Gastrocnemius medialis (tissue), 4 donors: Measurements from ENCODE around the gene STAP1. TPM values are rescaled to one million over a fixed set of nuclear protein-coding genes. Genes with fewer than 3 reads are reported as not detected.
"Not testable (repeated sequence)": the region's sequence is repeated elsewhere in the genome, so short reads cannot be mapped to it uniquely, and the experiment has no call there.

Experiments used
- ATAC-seq, 2 donors: fragments of 150-250 bp; one replicate each; pipeline ENCODE4 v1.9.1; 2016
- DNase-seq, 2 donors: peaks; one replicate each; pipeline ENCODE4 v3.0.0-alpha.2; 2019
- H3K27ac ChIP-seq, 4 donors: fragments of 200-600 bp; sonication (generic); 1 replicate in 1 of 4; 2 replicates in 3 of 4; pipeline ENCODE4 v1.5.1; 2016 to 2018; ENCODE audit warnings: mild to moderate bottlenecking in 2 of 4, moderate library complexity in 1 of 4
- H3K27me3 ChIP-seq, 3 donors: fragments of 200-600 bp; sonication (generic) in 2 of 3; 1 replicate in 1 of 3; 2 replicates in 2 of 3; pipeline versions ENCODE4 v1.5.1 to v1.6.0; 2016 to 2019; ENCODE audit warnings: mild to moderate bottlenecking in 1 of 3, moderate library complexity in 1 of 3
- H3K36me3 ChIP-seq, 2 donors: fragments of 200-600 bp; sonication (generic) in 1 of 2; one replicate each; pipeline ENCODE4 v1.5.1; 2017 to 2018
- H3K4me1 ChIP-seq, 2 donors: fragments of 200-600 bp; sonication (generic) in 1 of 2; one replicate each; pipeline ENCODE4 v1.5.1; 2016 to 2017; ENCODE audit warnings: mild to moderate bottlenecking in 2 of 2
- H3K4me3 ChIP-seq, 4 donors: fragments of 200-600 bp; sonication (generic) in 3 of 4; 1 replicate in 1 of 4; 2 replicates in 3 of 4; pipeline ENCODE4 v1.5.1; 2016 to 2019; ENCODE audit warnings: mild to moderate bottlenecking in 2 of 4
- H3K9me3 ChIP-seq, 3 donors: fragments of 200-600 bp; sonication (generic) in 2 of 3; 1 replicate in 1 of 3; 2 replicates in 2 of 3; pipeline ENCODE4 v1.5.1; 2016 to 2019
- CTCF ChIP-seq, 5 experiments: fragments of 450-650 bp in 3 of 5; fragments of 200-600 bp in 2 of 5; sonication (generic) in 2 of 5; IDR thresholded peaks in 4 of 5; conservative IDR thresholded peaks in 1 of 5; 1 replicate in 4 of 5; 2 replicates in 1 of 5; pipeline ENCODE4 v1.5.1; 2016 to 2019; ENCODE audit warnings: antibody characterized with exemption in 5 of 5, mild to moderate bottlenecking in 3 of 5, moderate library complexity in 3 of 5
- POLR2A ChIP-seq, 2 donors: fragments of 450-650 bp; IDR thresholded peaks; one replicate each; pipeline ENCODE4 v1.6.1; 2017; ENCODE audit warnings: antibody characterized with exemption in 2 of 2, mild to moderate bottlenecking in 2 of 2, moderate library complexity in 2 of 2
- in situ Hi-C, 4 donors: fragments of 200-750 bp; cut with MboI; loops; one replicate each; pipeline versions ENCODE4 v1.15.0 to v1.8.0; 2017; ENCODE audit warnings: low sequenced_read_pairs in 4 of 4
- intact Hi-C: fragments of 100-400 bp; cut with DNase I; formaldehyde crosslinking; loops from one replicate; pipeline ENCODE4 v1.15.1; 2023; ENCODE audit warnings: low total_unique reads
- total RNA-seq, 4 donors: library from RNA; depleted of rRNA; stranded (reverse); fragments of >200 nt; gene quantifications; one replicate each; pipeline versions ENCODE4 v1.1.0 to v1.2.3, GENCODE V29; 2016

STAP1 gene
- total RNA-seq, 4 donors from 2014 or later: not detected

GRCh38 chr4:67550857-67551256 lies 7.7 kb upstream of the STAP1 start:
- intact Hi-C loops: no loop called here

GRCh38 chr4:67552146-67552792 lies 6.3 kb upstream of the STAP1 start:
- DNase-seq, intact Hi-C loops, H3K4me3 ChIP-seq, H3K9me3 ChIP-seq, H3K4me1 ChIP-seq, ATAC-seq, H3K27ac ChIP-seq, H3K27me3 ChIP-seq, H3K36me3 ChIP-seq, in situ Hi-C loops: not testable (repeated sequence)

More at GRCh38 chr4:67550857-67551256, 7.7 kb upstream of the STAP1 start:
- Histone ChIP-seq H3K4me3 (no peak overlapping the region), H3K4me1 (no peaks in the 10 kb centered on the region), H3K27me3 (no peaks in the 10 kb centered on the region), H3K9me3 (no peaks in the 10 kb centered on the region), H3K27ac (no peak overlapping the region), H3K36me3 (no peaks in the 10 kb centered on the region)
- ATAC-seq (no peak), DNase-seq (no peak)
- no peak for TF ChIP-seq POLR2A (IDR thresholded peaks at IDR 0.05)
- no peak for TF ChIP-seq CTCF (IDR thresholded peaks at IDR 0.05 in 4 of 5, conservative IDR thresholded peaks at IDR 0.05 in 1 of 5)
- in situ Hi-C loops: no loop called here

GRCh38 chr4:67554096-67554495 lies 4.4 kb upstream of the STAP1 start:
- H3K4me3 ChIP-seq: no peak overlapping the region
- H3K9me3 ChIP-seq: no peaks in the 10 kb centered on the region
- no peaks in the 10 kb centered on the region for H3K36me3 ChIP-seq
- intact Hi-C loops: no loop called here
- H3K27me3 ChIP-seq: no peaks in the 10 kb centered on the region
- ATAC-seq (no peak), DNase-seq (no peak)
- in situ Hi-C loops: no loop called here
- TF ChIP-seq POLR2A (IDR thresholded peaks at IDR 0.05): no peak
- no peak for TF ChIP-seq CTCF (IDR thresholded peaks at IDR 0.05 in 4 of 5, conservative IDR thresholded peaks at IDR 0.05 in 1 of 5)
- H3K4me1 ChIP-seq: no peaks in the 10 kb centered on the region
- H3K27ac ChIP-seq: no peak overlapping the region

- H3K4me3 ChIP-seq: no peak overlapping the region
- H3K9me3 ChIP-seq: no peaks in the 10 kb centered on the region
- intact Hi-C loops: no loop called here
- no peaks in the 10 kb centered on the region for H3K4me1 ChIP-seq
- no peaks in the 10 kb centered on the region for H3K27me3 ChIP-seq
- in situ Hi-C loops: no loop called here
- H3K36me3 ChIP-seq: no peaks in the 10 kb centered on the region
- H3K27ac ChIP-seq: no peak overlapping the region
- ATAC-seq: no peak
- TF ChIP-seq POLR2A (IDR thresholded peaks at IDR 0.05): no peak
- no peak for TF ChIP-seq CTCF (IDR thresholded peaks at IDR 0.05 in 4 of 5, conservative IDR thresholded peaks at IDR 0.05 in 1 of 5)
- DNase-seq: no peak
Observed at GRCh38 chr4:67555447-67555846, 3.1 kb upstream of the STAP1 start.

- intact Hi-C loops (no loop called here), in situ Hi-C loops (no loop called here)
- Histone ChIP-seq H3K4me1 (no peaks in the 10 kb centered on the region), H3K9me3 (no peaks in the 10 kb centered on the region), H3K27me3 (no peaks in the 10 kb centered on the region), H3K4me3 (no peak overlapping the region), H3K36me3 (no peaks in the 10 kb centered on the region), H3K27ac (no peak overlapping the region)
- no peak for DNase-seq
- TF ChIP-seq POLR2A (IDR thresholded peaks at IDR 0.05) (no peak), CTCF (IDR thresholded peaks at IDR 0.05 in 4 of 5, conservative IDR thresholded peaks at IDR 0.05 in 1 of 5) (no peak)
- no peak for ATAC-seq
Observed at GRCh38 chr4:67556436-67556835, 2.1 kb upstream of the STAP1 start.
